Measurements from ENCODE around the gene UGT1A6. TPM values are rescaled to one million over a fixed set of nuclear protein-coding genes. Genes with fewer than 3 reads are reported as not detected.

UGT1A6 gene
- total and polyA plus RNA-seq, 2 of the 13 experiments (the other 11 are each of a cell fraction or from before 2014, with no cell fraction given): 0.25 TPM; not detected in 1

DNA sequence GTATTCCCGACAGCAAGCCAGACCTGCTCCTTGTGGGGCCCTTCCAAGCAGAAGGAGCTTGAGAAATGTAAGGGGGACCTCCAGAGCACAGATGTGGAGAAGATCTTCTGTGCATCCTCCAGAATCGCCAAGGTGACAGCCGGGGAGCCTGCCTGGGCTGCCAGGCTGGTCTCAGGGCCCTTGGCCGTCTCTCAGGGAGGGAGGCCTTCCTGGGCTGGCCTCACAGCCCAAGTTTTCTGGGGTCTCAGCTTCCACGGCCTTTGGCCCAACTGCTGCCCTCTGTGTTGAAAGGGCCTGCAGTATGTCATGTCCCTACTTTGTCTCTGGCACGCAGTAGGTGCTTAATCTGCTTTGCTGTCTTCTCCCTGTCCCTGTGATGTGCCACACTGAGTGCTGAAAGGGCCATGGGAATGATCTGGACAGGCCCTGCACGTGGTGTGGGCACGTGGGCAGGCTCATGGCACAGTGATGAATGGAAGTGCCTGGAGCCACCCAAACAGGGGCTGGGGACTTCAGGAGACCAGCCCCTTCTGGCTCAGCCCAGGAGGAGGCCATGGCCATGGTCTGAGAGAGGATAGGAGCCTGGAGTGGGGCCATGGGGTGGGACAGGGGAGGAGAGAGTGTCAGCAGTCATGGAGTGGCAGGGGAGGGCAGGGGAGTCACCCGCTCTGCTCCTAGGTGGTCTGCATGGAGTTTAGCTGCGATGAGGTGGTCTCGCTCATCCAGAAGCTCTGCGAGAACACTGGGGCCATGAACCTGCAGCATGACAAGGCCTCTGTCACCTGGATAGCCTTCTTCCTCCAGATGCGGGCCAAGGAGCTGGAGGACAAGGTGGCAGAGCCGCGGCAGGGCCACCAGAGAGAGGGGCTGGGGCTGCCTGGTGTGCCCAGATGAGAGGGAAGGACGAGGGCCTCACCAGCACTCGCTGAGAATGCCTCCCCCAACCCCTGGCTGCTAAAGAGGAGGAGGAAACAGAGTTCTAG is 126.2 kb downstream of the UGT1A6 start:
- FAIRE-seq: no peak
- ATAC-seq: no peak
- Histone ChIP-seq H3K27me3 (ENCODE audit: control insufficient read depth in 1 of 2, insufficient read depth in 2 of 2, low read length in 2 of 2) (peaks cover 8 to 35% of the 10 kb centered on the region in 2 experiments), H3K4me1 (ENCODE audit: insufficient read depth, low read length) (peaks cover 23% of the 10 kb centered on the region), H3K36me3 (replicated peaks in 1 of 2; ENCODE audit: control insufficient read depth in 1 of 2, insufficient read depth in 2 of 2, low read length in 2 of 2) (no peaks in the 10 kb centered on the region), H3K79me2 (ENCODE audit: insufficient read depth, low read length) (no peaks in the 10 kb centered on the region), H4K20me1 (ENCODE audit: insufficient read depth, low read length) (no peaks in the 10 kb centered on the region), H3K27ac (ENCODE audit: extremely low read length, insufficient read depth, low read length) (no peak overlapping the region), H3K9ac (ENCODE audit: insufficient read depth, low read depth, low read length) (no peak overlapping the region), H3K4me2 (ENCODE audit: low read depth, low read length) (0 out of 2 replicates have a peak overlapping the region, but pooled peaks have one; percentile 25), H3K4me3 (replicated peaks in 1 of 3; ENCODE audit: insufficient read depth in 1 of 3, low read depth in 2 of 3, low read length in 3 of 3) (no peak overlapping the region), H2AFZ (ENCODE audit: low read length) (no peak overlapping the region), H3K9me3 (ENCODE audit: low read length) (no peaks in the 10 kb centered on the region)
- DNase-seq (ENCODE audit: low spot score): no peak
- no TSS peak for BruUV-seq (replicated peaks)
- 65% methylated on average over 14 of the region's 17 CpGs for WGBS (ENCODE audit: low lambda C conversion rate)
- POLR2A ChIA-PET: no interaction called here
- intact Hi-C loops (cut with micrococcal nuclease; ENCODE audit: unreplicated experiment): no loop called here
- no peak for TF ChIP-seq ZNF761 (CRISPR knock-in tag; conservative IDR thresholded peaks at IDR 0.05)
- no peak for TF ChIP-seq ZFP82 (CRISPR knock-in tag; IDR thresholded peaks at IDR 0.05; ENCODE audit: borderline replicate concordance)
- no peak for TF ChIP-seq ZNF562 (CRISPR knock-in tag; IDR thresholded peaks at IDR 0.05; ENCODE audit: borderline replicate concordance)
- TF ChIP-seq FOXC1 (CRISPR knock-in tag; IDR thresholded peaks at IDR 0.05; ENCODE audit: borderline replicate concordance): 0 out of 2 replicates have a peak, but pooled peaks have one; percentile 10
- TF ChIP-seq ZKSCAN1 (IDR thresholded peaks at IDR 0.05; ENCODE audit: low read length): peak; percentile 42; the same call in 1 of the 2 replicates
- CTCF ChIA-PET (ENCODE audit: low intra/inter-chr PET ratio, low total read pairs): no interaction called here
- in situ Hi-C loops (cut with HindIII; ENCODE audit: extremely low pct_ligation_motif_present, low pct_unique_long_range_greater_than_20kb): no loop called here

Measured in HepG2 (cell line).